Activated CD4-positive, CD25-positive, alpha-beta regulatory T cell treated with anti-CD3 and anti-CD28 coated beads, Interleukin-2, amount 50 U/mL, for 16 hours (primary cell): ENCODE results near the gene NRAP.
A peak's percentile ranks its signal among the peaks of the same experiment; 100 is the strongest.
"Not testable (repeated sequence)": the region's sequence is repeated elsewhere in the genome, so short reads cannot be mapped to it uniquely, and the experiment has no call there.

Experiments used
- DNase-seq: peaks from one replicate; pipeline ENCODE4 v3.0.0-alpha.2; 2020; ENCODE audit warnings: low read depth, low spot score

The NRAP gene

DNA sequence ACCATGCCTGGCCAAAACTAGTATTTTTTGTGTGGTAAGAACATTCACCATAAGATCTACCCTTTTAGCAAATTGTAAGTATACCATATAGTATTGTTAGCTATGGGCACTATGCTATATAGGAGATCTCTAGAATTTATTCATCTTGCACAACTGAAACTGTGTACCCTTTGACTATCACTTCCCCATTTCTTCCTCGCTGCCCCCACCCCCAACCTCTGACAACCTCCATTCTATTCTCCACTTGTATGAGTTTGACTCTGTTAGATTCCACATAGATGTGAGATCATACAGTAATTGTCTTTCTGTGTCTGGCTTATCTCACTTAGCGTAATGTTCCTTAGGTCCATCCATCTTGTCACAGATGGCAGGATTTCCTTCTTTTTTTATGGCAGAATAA lies 19.5 kb upstream of the NRAP start:
- DNase-seq: no peak

- no peak for DNase-seq
These were observed 18.0 kb upstream of the NRAP start for GRCh38 chr10:113681533-113682470.

- DNase-seq: peak; percentile 2
These were observed 16.6 kb upstream of the NRAP start for GRCh38 chr10:113680190-113681111.

- peak; percentile 59 for DNase-seq
These were observed 15.8 kb upstream of the NRAP start, which contains the start of gene CASP7 for GRCh38 chr10:113679463-113680189. TSS of gene CASP7 (plus strand) at chr10:113679912. CDS start at chr10:113697494, 17,582 bp downstream.

GRCh38 chr10:113666682-113667252 lies 2.9 kb upstream of the NRAP start:
- DNase-seq: no peak

- DNase-seq: no peak
These were observed 2.0 kb upstream of the NRAP start for GRCh38 chr10:113665806-113666354.

GRCh38 chr10:113665352-113665751 lies 1.5 kb upstream of the NRAP start:
- DNase-seq: no peak

DNA sequence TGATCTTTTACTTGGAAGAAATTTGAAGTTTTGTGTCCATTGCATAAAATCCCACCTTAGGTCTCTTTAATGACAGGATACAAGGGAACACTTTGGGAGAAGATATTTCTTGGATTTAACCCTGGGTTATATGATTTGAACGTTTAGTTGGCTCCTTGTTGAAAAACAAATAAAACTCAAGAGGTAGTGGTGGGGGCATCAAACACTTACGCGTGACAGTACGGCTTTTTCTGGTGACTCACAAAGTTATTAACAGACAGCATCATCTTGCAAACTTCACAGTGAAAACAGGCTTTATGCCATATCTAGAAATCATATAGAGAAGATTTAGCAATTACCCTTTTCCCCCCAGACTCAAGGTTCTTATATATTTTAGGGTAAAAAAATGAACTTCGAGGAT lies 699 bp downstream of the NRAP start:
- DNase-seq: no peak

DNA sequence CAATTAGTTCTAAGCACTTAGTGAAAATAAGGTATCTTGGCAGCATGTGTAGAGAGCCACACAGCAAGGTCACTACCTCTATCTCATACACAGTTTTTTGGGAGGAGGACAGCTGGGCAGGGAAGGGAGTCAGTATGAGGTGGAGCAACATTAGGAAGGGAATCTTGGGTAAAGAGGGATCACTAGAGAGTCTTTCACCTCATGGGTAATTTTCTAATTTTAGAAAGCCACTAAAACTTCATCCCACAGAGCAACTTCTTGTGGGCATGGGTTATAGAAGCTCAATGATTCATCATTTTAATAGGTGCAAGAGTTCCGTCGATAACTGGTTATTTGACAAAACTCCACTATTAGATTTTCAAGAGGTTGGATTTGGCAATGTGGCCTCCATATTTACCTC lies 2.5 kb downstream of the NRAP start:
- no peak for DNase-seq

GRCh38 chr10:113657544-113657943 lies 6.3 kb downstream of the NRAP start:
- no peak for DNase-seq

DNA sequence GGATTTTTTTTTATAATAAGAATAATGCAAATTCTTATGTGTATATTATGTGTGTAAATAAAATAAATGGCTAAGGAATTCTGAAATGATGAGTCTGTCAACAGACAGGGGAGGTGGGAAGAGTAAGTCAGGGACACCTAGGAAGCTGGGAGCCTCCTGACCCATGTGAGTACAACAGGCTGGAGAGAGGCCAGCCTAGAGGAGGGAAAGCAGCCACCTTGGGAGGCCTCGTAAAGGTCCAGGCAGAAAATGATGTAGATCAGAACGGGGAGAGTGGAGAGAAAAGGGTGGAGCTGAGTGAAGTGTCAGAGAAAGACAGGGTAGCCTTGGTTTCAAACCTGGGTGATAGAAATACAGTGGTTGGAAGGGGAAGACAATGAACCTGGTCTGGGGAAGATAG lies 6.9 kb downstream of the NRAP start:
- DNase-seq: no peak

GRCh38 chr10:113652456-113652855 lies 11.4 kb downstream of the NRAP start:
- not testable (repeated sequence) for DNase-seq

- DNase-seq: no peak
These were observed 11.9 kb downstream of the NRAP start for GRCh38 chr10:113651898-113652297.

- DNase-seq: no peak
These were observed 12.8 kb downstream of the NRAP start for GRCh38 chr10:113651021-113651420.

GRCh38 chr10:113650172-113650571 lies 13.7 kb downstream of the NRAP start:
- DNase-seq: no peak

GRCh38 chr10:113648478-113648877 lies 15.4 kb downstream of the NRAP start:
- no peak for DNase-seq

- no peak for DNase-seq
These were observed 16.0 kb downstream of the NRAP start for GRCh38 chr10:113647812-113648211.

- no peak for DNase-seq
These were observed 17.3 kb downstream of the NRAP start for GRCh38 chr10:113646336-113647201.

- no peak for DNase-seq
These were observed 19.4 kb downstream of the NRAP start for GRCh38 chr10:113644185-113645120.
